Body of pancreas (tissue), 4 donors: Measurements from ENCODE around the gene HPX. TPM values are rescaled to one million over a fixed set of nuclear protein-coding genes. Genes with fewer than 3 reads are reported as not detected.
A peak's percentile ranks its signal among the peaks of the same experiment; 100 is the strongest.

ENCODE experiments used
- ATAC-seq: fragments of 150-250 bp; one replicate; pipeline ENCODE4 v1.9.1; 2016
- DNase-seq, 4 donors: peaks; one replicate each; pipeline ENCODE4 v3.0.0-alpha.2; 2019
- H3K27ac ChIP-seq, 4 donors: fragments of 200-600 bp; sonication (generic); 1 replicate in 3 of 4; 2 replicates in 1 of 4; pipeline versions ENCODE4 v1.5.1 to v1.6.1; 2016 to 2019; ENCODE audit warnings: mild to moderate bottlenecking in 1 of 4, mixed read lengths in 1 of 4, moderate library complexity in 1 of 4
- H3K27me3 ChIP-seq, 2 donors: fragments of 200-600 bp; sonication (generic); one replicate each; pipeline ENCODE4 v1.6.0; 2016; ENCODE audit warnings: mild to moderate bottlenecking in 1 of 2
- H3K36me3 ChIP-seq, 2 donors: fragments of 200-600 bp; sonication (generic); replicated peaks in 1 of 2; 2 replicates each; pipeline ENCODE4 v1.5.1; 2016; ENCODE audit warnings: low read depth in 2 of 2; ENCODE audit not compliant: insufficient read depth in 1 of 2
- H3K4me1 ChIP-seq: fragments of 200-600 bp; sonication (generic); one replicate; pipeline ENCODE4 v1.6.0; 2016
- H3K4me3 ChIP-seq, 2 donors: fragments of 200-600 bp; sonication (generic); 1 replicate in 1 of 2; 2 replicates in 1 of 2; pipeline ENCODE4 v1.5.1; 2016 to 2019
- H3K9me3 ChIP-seq, 3 donors: fragments of 200-600 bp; sonication (generic); 1 replicate in 2 of 3; 2 replicates in 1 of 3; pipeline ENCODE4 v1.5.1; 2016
- POLR2A ChIP-seq, 3 donors: fragments of 450-650 bp; IDR thresholded peaks; one replicate each; pipeline ENCODE4 v1.6.1; 2016; ENCODE audit warnings: antibody characterized with exemption in 3 of 3, mild to moderate bottlenecking in 2 of 3
- WGBS, 2 donors: methylation state at CpG; one replicate each; pipeline ENCODE4 v1.1.5; 2017; 5-methylcytosine and 5-hydroxymethylcytosine counted together
- intact Hi-C: fragments of 100-400 bp; cut with DNase I; formaldehyde crosslinking; loops from one replicate; pipeline ENCODE4 v1.15.1; 2023
- total RNA-seq, 2 donors: library from RNA; depleted of rRNA; stranded (reverse); fragments of >200 nt; gene quantifications; one replicate each; pipeline ENCODE4 v1.1.0, GENCODE V29; 2016
- TF ChIP-seq, protein P1 (sequence below), 7 experiments: fragments of 450-650 bp in 4 of 7; fragments of 200-600 bp in 3 of 7; sonication (generic) in 3 of 7; IDR thresholded peaks; one replicate each; pipeline ENCODE4 v1.5.1; 2016 to 2019; ENCODE audit warnings: antibody characterized with exemption in 7 of 7

Gene HPX
- total RNA-seq, 2 donors from 2014 or later: 1.3 TPM; not detected in 1

DNA sequence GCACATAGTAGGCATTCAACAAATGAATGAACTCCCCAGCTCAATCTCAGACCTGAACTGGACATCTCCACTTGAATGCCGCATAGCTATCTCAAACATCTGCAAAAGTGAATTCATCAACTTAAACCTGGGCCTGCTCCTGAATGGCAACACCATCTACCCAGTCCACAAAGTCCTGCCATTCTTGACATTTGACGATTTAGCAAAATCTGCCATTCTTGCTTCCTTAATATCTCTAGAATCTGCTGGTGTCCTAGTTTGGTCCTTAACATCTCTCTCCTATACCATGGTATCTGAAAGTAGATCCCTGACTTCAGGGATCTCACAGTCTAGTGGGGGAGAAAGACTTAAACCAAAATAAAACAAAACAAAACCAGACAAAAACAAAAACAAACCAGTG is 12.4 kb upstream of the HPX start:
- no peak for TF ChIP-seq POLR2A (IDR thresholded peaks at IDR 0.05)
- TF ChIP-seq, protein P1, sequence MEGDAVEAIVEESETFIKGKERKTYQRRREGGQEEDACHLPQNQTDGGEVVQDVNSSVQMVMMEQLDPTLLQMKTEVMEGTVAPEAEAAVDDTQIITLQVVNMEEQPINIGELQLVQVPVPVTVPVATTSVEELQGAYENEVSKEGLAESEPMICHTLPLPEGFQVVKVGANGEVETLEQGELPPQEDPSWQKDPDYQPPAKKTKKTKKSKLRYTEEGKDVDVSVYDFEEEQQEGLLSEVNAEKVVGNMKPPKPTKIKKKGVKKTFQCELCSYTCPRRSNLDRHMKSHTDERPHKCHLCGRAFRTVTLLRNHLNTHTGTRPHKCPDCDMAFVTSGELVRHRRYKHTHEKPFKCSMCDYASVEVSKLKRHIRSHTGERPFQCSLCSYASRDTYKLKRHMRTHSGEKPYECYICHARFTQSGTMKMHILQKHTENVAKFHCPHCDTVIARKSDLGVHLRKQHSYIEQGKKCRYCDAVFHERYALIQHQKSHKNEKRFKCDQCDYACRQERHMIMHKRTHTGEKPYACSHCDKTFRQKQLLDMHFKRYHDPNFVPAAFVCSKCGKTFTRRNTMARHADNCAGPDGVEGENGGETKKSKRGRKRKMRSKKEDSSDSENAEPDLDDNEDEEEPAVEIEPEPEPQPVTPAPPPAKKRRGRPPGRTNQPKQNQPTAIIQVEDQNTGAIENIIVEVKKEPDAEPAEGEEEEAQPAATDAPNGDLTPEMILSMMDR (IDR thresholded peaks at IDR 0.05): no peak
- 77 to 100% methylated on average over 2 of the region's 2 CpGs for WGBS, 2 donors
- H3K27ac ChIP-seq: no peak overlapping the region
- H3K27me3 ChIP-seq: no peaks in the 10 kb centered on the region
- no peak for ATAC-seq
- DNase-seq: no peak
- no peaks in the 10 kb centered on the region for H3K9me3 ChIP-seq
- H3K36me3 ChIP-seq: peaks cover 17 to 26% of the 10 kb centered on the region in 2 donors
- peaks cover 7% of the 10 kb centered on the region for H3K4me1 ChIP-seq
- no peak overlapping the region for H3K4me3 ChIP-seq
- intact Hi-C loops: no loop called here

DNA sequence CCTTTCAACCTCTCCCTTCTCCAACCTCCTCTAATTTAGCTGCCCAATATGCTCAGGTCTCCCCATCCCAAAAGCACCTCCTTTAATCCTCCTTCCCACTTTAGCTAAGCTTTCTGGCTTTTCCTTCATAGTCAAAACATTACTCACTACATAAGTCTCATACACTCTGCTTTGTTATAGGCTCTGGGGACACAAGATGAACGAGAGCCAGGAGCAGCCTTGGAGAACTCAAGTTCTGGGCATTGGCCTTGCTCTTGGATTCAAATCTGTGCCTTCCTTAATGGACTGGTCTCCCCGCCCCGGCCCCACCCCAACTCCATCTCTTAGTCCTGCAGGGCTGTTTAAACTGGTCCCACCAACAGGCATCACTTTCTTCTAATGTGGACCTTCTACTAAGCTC is 11.4 kb upstream of the HPX start:
- DNase-seq: no peak
- no peak overlapping the region for H3K4me3 ChIP-seq
- intact Hi-C loops: no loop called here
- no peaks in the 10 kb centered on the region for H3K27me3 ChIP-seq
- H3K9me3 ChIP-seq: no peaks in the 10 kb centered on the region
- H3K27ac ChIP-seq: no peak overlapping the region
- H3K4me1 ChIP-seq: no peaks in the 10 kb centered on the region
- TF ChIP-seq, protein P1 (IDR thresholded peaks at IDR 0.05): no peak
- TF ChIP-seq POLR2A (IDR thresholded peaks at IDR 0.05): no peak
- ATAC-seq: no peak
- H3K36me3 ChIP-seq: peaks cover 17 to 23% of the 10 kb centered on the region in 2 donors
- WGBS, 2 donors: 92 to 95% methylated on average over 3 of the region's 3 CpGs

DNA sequence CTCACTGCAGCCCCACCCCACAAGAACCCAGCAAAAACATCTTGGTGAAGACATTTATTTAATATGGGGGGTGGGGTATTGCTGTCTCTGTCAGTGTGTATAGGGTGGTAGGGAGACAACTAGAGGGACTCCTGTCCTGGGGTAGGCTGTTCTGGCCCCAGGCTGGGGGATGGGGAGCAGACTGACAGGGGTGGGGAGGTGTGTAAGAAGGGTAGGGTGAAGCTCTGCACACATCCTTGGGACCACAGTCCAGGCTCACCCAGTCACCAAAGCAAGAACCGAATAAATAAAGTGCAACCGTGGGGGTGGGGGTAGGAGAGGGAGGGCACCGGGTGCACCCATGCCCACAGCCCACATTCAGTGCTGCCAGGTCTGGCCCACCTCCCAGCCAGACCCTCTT is 7.8 kb upstream of the HPX start:
- no peak overlapping the region for H3K4me3 ChIP-seq
- H3K36me3 ChIP-seq: peaks cover 4 to 10% of the 10 kb centered on the region in 2 donors
- H3K27me3 ChIP-seq: no peaks in the 10 kb centered on the region
- no peak for DNase-seq
- WGBS, 2 donors: 80 to 81% methylated on average over 2 to 3 of the region's 3 CpGs
- H3K9me3 ChIP-seq: no peaks in the 10 kb centered on the region
- no peak for ATAC-seq
- H3K4me1 ChIP-seq: no peaks in the 10 kb centered on the region
- intact Hi-C loops: no loop called here
- no peak for TF ChIP-seq POLR2A (IDR thresholded peaks at IDR 0.05)
- TF ChIP-seq, protein P1 (IDR thresholded peaks at IDR 0.05): no peak
- H3K27ac ChIP-seq: no peak overlapping the region

DNA sequence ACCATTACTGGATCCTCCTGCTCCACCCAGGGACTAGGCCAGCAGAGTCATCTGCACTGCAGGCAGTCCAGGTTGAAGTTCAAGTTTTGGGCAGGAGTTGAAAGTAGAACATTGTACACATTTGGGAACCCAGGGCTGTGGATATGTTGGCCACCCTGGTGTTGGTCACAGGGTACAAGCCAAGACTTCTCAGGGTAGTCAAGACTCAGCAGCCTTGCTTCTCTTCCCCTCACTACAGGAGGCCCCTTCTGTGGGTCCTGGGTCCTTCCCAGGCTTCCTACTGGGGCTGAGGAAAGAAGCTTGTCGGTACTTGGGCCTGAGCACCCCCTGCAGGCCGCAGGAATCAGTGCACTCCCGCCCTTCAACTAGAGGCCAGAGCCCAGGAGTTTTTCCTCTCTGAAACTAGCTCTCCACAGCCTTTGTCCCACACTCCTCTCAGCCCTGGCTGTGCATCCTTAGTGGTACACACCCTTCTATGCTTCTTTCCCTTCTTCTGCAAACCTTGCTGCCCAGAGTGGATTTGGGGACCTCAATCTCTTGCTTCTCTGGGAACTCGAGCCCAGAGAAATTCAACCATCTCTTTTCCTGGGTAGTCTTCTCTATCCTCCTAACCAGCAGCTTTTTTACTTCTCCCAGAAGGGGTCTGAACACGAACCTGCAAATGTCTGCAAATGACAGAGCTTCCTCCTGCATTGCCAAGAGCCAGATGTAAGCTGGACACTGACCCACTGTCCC is 2.6 kb upstream of the HPX start:
- Histone ChIP-seq H3K4me3 (no peak overlapping the region), H3K4me1 (peaks cover 9% of the 10 kb centered on the region), H3K36me3 (no peaks in the 10 kb centered on the region), H3K9me3 (no peaks in the 10 kb centered on the region), H3K27me3 (no peaks in the 10 kb centered on the region), H3K27ac (no peak overlapping the region)
- no peak for TF ChIP-seq POLR2A (IDR thresholded peaks at IDR 0.05)
- TF ChIP-seq, protein P1 (IDR thresholded peaks at IDR 0.05): peak; percentile 67 to 77 (median 73)
- intact Hi-C loops: loop anchor here (5.0 kb wide), 2 partner anchors 59 to 61 kb away; no protein-coding TSS in a partner anchor
- DNase-seq (peak; percentile 60 to 66 (median 62)), ATAC-seq (peak; percentile 80)
- 19 to 35% methylated on average over 5 of the region's 5 CpGs for WGBS, 2 donors

DNA sequence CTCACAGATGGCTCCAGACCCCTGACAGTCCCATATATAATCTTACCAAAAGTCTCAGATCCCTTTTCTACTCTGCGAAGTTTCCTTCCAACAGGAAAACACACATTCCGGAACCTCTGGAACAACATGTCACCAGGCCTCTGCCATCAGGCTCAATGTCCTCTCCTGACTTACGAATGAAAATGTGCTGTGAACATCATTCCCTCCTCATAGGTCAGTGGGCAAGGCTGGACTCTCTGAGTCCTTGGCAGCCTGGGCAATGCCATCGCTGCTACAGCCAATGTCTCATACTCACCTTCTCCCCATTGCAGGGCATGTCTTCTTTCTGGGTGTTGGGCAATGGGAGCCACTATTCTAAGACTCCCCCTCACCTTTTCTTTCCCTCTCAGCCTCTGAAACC is 1.7 kb upstream of the HPX start:
- Histone ChIP-seq H3K4me3 (no peak overlapping the region), H3K9me3 (no peaks in the 10 kb centered on the region), H3K27me3 (no peaks in the 10 kb centered on the region), H3K4me1 (peaks cover 9% of the 10 kb centered on the region), H3K27ac (no peak overlapping the region), H3K36me3 (no peaks in the 10 kb centered on the region)
- no peak for TF ChIP-seq POLR2A (IDR thresholded peaks at IDR 0.05)
- TF ChIP-seq, protein P1 (IDR thresholded peaks at IDR 0.05): no peak
- DNase-seq (no peak), ATAC-seq (no peak)
- intact Hi-C loops: loop anchor here (5.0 kb wide), 2 partner anchors 60 kb away; no protein-coding TSS in a partner anchor
- WGBS, 2 donors: 79 to 89% methylated on average over 4 of the region's 4 CpGs
